CD4-positive, alpha-beta T cell treated with Interleukin-15 for 4 hours (primary cell): ENCODE results near the gene DDAH2.

ENCODE experiments used
- DNase-seq: peaks from one replicate; pipeline ENCODE4 v3.0.0-alpha.2; 2020; ENCODE audit warnings: low spot score

The DDAH2 gene

DNA sequence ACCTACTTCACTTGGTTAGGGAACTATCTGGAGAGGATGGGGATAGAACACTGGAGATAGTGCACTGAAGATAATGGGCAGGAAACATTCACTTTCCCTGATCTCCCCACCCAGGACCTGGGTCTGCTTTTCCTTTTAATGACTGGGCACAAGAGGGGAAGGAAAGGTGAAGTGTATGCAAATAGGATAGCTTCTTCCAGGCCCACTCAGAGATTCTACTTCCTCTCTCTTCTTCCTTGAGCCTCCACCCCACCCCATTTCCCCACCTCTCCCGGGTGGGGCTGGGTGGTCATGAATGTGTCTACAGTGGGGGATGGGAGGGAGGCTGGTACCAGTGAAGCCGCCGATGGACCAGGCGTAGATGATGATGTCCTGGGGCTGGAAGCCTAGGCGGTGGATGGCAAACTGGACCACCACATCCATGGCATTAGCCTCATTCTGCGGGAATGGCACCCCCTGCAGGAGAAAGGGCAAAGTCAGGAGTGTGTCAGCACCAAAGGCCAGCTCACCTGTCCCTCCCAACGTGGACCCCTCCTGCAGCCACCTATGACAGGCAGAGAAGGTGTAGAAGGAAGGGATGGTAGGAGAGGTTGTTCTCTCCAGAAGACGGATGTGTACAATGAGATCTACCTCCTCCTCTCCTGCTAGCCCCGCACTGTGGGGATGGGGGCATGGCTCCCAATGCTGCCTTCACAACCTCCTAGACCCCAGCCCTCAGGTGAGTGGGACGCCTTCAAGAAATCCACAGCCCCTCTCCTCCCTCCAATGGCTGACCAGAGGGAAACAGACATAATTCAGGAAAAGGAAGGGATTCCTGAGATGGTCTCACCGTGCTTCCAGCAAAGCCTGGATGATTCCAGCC is 39.6 kb downstream of the DDAH2 start:
- no peak for DNase-seq

DNA sequence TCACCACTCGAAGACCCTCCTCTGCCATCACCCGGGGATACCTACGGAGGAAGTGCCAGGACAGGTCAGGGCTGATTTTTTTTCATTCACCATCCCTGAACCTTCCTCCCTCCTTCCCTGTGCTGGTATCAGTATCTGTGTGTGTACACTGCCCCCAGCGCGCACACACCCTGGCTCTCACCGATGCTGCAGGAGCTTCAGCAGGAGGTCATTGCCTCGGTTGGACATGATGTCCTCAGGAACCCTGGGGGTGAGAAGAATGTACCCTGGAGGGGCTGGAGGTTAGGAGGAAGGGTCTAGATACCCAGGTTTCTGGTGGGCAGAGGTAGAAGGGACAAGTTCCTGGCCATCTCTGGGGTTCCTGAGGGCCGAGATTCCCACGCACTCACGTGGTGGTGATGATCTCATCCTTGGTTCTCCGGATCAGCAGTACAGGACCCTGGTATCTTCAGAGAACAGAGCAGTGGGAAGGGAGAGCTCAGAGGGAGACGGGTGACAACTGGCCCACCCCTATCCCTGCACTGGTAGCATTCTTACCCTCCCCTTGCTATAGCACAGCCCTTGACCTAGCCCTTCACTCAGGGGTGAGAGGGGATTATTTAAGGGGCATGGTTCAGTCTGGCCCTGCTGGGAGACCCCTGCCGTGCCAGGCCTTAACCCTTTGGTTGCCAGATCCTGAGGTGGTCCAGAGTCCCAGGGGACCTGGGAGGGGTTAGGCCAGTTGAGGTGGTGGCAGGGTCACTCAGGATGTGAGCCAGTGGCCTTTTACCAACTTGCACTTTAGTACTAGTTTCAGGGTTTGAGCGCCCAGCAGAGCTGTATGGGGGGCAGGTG is 41.0 kb downstream of the DDAH2 start:
- no peak for DNase-seq

DNA sequence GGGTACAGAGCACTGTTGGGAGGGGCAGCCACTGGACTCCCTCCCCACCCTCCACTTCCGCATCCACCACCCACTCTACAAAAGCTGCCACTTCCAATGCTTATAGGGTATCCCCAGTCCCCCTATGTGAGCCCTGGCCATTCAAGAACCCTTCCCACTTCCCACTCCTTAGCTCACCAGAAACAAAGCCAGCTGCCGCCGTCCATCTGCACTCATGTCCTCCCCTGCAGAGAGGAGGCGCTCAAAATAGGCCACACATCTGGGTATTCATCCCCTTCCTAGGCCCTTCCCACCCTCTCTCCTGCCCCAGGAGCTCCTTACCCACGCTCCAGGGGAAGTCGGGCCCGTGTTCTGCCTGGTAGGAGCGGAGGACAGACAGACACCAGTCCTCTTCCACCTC is 41.8 kb downstream of the DDAH2 start:
- DNase-seq = no peak

DNA sequence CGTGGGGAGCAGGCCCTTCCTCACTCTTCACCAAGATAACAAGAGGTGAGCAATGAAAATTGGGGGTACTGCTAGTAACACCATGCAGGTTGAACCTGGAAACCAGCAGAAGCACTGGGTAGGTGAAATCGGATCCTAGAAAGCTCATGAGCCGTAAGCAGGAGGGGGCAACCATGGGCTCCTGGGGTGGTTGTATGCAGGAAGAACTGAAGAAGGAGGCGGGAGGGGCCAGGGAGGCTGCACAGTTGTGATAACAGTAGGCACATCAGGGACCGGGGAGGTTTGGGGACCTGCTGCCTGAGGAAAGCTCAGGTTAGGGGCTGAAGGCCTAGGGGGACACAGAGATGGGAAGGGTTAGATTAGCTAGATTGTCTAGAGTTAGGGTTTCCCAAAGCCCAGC is 42.6 kb downstream of the DDAH2 start:
- no peak for DNase-seq

DNA sequence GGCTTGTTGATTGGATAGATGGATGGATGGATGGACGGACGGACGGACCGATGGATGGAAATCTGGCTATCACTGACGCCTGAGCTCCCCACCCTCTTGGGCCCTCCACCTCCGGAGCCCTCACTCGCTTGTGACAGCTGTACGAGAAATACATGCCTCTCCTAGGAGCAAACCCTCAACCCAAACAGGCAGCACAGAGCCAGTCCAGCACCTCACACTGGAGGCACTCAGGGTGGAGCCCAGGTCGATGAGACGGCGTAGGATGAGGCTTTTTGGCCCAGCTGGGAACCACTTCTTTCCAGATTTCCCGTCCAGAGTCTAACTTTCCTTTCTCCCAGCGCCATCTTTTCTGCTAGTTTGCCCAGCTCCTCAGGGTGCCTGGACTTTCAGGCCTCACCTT is 45.5 kb downstream of the DDAH2 start:
- no peak for DNase-seq

DNA sequence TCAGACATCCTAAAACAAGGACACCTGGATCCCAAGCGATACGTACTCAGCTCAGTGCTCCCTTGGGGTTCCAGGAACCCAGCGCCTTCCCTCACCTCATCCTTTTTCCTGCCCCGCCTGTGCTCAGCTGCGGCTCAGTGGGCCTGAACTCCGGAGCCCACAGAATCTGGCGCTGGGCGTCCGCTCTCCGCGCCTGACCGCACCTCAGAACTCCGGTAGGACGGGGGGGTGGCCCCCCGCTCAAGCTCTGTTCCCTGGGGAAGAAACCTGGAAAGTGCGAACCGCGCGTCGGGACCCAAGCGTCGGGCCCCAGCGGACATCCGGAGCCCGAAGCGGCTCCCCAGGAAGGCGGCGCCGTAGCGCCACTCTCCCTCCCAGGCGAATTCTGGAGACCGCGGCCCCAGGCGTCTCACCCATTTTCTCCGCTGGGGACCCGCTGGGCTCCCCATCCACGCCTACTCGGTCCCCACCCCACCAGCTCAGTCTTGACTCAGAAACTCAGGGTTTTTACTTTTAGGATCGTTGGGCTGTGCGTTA is 47.9 kb downstream of the DDAH2 start:
- DNase-seq = peak; percentile 28

DNA sequence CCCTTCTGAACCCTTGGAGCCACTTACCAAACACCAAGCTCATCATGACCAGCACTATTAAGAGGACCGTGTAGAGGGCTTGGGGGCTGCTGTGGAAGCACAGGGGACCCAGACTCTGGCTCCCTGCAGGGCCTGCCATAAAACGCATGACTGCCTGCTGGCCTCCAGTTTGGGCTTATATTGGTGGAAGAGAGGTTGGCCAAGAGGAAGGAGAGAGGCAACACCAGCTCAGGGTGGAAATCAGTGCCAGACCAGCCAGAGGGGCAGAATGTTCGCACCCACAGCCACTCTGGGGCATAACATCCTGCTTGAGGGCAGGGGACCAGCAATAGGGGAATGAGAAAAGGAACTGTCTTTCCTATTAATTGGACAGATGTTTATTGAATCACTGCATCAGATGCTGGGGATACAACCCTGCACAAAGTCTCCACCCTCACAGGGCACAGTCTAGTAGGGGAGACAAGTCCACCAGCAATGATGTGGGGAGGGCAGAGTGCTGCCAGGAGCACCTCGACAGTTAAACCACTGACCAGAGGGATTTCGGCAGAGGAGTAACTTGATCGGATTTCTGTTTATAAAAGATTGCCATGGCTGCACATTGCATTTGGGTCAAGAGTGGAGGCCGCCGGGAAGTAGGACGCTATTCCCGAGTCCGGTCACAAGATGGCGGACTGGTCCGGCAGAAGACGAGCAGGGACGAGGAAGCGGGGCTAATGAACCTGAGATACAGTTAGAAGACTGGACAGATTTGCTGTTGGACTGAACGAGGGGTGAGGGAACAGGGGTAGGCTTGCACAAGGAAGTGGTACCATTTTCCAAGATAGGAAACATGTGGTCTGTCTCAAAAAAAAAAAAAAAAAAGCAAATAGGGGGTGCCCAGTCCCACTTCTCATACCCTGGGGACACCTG is 48.6 kb downstream of the DDAH2 start, which contains the start of gene LY6G5C:
LY6G5C (minus strand) TSS at position 842 of the 909 bp plus-strand sequence; CDS start at position 148, 694 bp downstream.
- peak; percentile 78 for DNase-seq

DNA sequence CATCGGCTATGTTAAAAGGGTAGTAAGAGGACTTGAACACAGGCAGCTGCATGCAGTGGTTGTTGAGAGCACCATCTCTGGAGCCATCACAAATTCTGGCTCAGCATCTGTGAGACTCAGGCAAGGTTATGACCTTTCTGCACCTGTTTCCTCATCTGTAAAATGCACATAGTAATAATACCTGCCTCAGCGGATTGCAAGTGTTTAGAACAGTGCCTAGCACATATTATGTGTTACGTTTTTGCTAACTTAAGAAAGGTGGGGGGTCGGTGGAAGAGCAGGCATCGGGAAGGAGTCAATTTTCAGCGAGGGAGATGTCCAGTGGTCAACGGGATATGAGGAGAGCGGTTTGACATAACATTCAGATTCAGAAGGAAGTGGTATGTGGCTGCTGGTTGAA is 51.1 kb downstream of the DDAH2 start:
- DNase-seq = no peak
